NCI-H526 (cell line): ENCODE data around the gene GZMM.
"Not testable (repeated sequence)": the region's sequence is repeated elsewhere in the genome, so short reads cannot be mapped to it uniquely, and the experiment has no call there.

ENCODE experiments used
- DNase-seq, 2 experiments: peaks; one replicate each; lab custom pipeline; 2025; lab: John Stamatoyannopoulos, UW

The GZMM gene

GRCh38 chr19:583198-583967 lies 39.5 kb downstream of the GZMM start:
- no peak for DNase-seq

GRCh38 chr19:583968-584239 lies 40.1 kb downstream of the GZMM start:
- DNase-seq: no peak

- DNase-seq: peak in 1 of 2 experiments; percentile 67
These were observed 40.6 kb downstream of the GZMM start for GRCh38 chr19:584240-585001.

GRCh38 chr19:585146-585545 lies 41.3 kb downstream of the GZMM start:
- DNase-seq: not testable (repeated sequence)

- DNase-seq: no peak
These were observed 41.8 kb downstream of the GZMM start for GRCh38 chr19:585551-586110.

- DNase-seq: peak; percentile 59 to 84
These were observed 44.4 kb downstream of the GZMM start for GRCh38 chr19:588093-588740.

GRCh38 chr19:588741-589692 lies 45.2 kb downstream of the GZMM start:
- DNase-seq: peak in 1 of 2 experiments; percentile 61

- peak in 1 of 2 experiments; percentile 27 for DNase-seq
These were observed 46.0 kb downstream of the GZMM start, which contains the start of gene HCN2 for GRCh38 chr19:589693-590395. Gene HCN2 (plus strand): TSS chr19:589881. CDS start chr19:589946, 65 bp downstream.

GRCh38 chr19:590396-590745 lies 46.5 kb downstream of the GZMM start:
- DNase-seq: peak in 1 of 2 experiments; percentile 51

GRCh38 chr19:590750-591098 lies 46.9 kb downstream of the GZMM start:
- no peak for DNase-seq

- no peak for DNase-seq
These were observed 47.5 kb downstream of the GZMM start for GRCh38 chr19:591099-591958.

- DNase-seq: no peak
These were observed 48.2 kb downstream of the GZMM start for GRCh38 chr19:592101-592500.

- no peak for DNase-seq
These were observed 49.2 kb downstream of the GZMM start for GRCh38 chr19:593055-593454.

- DNase-seq: no peak
These were observed 49.7 kb downstream of the GZMM start for GRCh38 chr19:593505-593904.

- DNase-seq: no peak
These were observed 50.5 kb downstream of the GZMM start for GRCh38 chr19:594265-594870.

- DNase-seq: no peak
These were observed 51.7 kb downstream of the GZMM start for GRCh38 chr19:595326-596262.

- DNase-seq: no peak
These were observed 52.4 kb downstream of the GZMM start for GRCh38 chr19:596263-596655.
